Body of pancreas (tissue), 4 donors: ENCODE measurements around the gene PRSS23.

ENCODE experiments used
- CTCF ChIP-seq, 7 experiments: fragments of 450-650 bp in 4 of 7; fragments of 200-600 bp in 3 of 7; sonication (generic) in 3 of 7; IDR thresholded peaks; one replicate each; pipeline ENCODE4 v1.5.1; 2016 to 2019; ENCODE audit warnings: antibody characterized with exemption in 7 of 7
- POLR2A ChIP-seq, 3 donors: fragments of 450-650 bp; IDR thresholded peaks; one replicate each; pipeline ENCODE4 v1.6.1; 2016; ENCODE audit warnings: antibody characterized with exemption in 3 of 3, mild to moderate bottlenecking in 2 of 3

- TF ChIP-seq CTCF (IDR thresholded peaks at IDR 0.05): no peak
- no peak for TF ChIP-seq POLR2A (IDR thresholded peaks at IDR 0.05)
These were observed 38.4 kb upstream of the PRSS23 start for GRCh38 chr11:86761978-86762377.
